GM19438 (cell line): Measurements from ENCODE around the gene RPRD1B.

Source experiments
- ATAC-seq: cut with Tn5 transposase; IDR thresholded peaks from one replicate; pipeline ENCODE4 v1.9.1; 2021; ENCODE audit warnings: low read depth; ENCODE audit not compliant: unreplicated experiment

RPRD1B gene

GRCh38 chr20:38033330-38034107 lies at the start of gene RPRD1B, which contains the start of gene TTI1:
Gene RPRD1B, plus strand, starts transcription at chr20:38033746. Its CDS starts 202 bp downstream, at chr20:38033948.
Gene TTI1, minus strand, starts transcription at chr20:38033456. Its CDS starts 19,640 bp downstream, at chr20:38013816.
- peak; percentile 78 for ATAC-seq

GRCh38 chr20:37984018-37984785 lies 49.3 kb upstream of the RPRD1B start:
- ATAC-seq, result no peak

- no peak for ATAC-seq
Observed at GRCh38 chr20:37986044-37986858, 47.3 kb upstream of the RPRD1B start.

GRCh38 chr20:37986873-37987601 lies 46.5 kb upstream of the RPRD1B start:
- no peak for ATAC-seq

GRCh38 chr20:37987602-37988290 lies 45.8 kb upstream of the RPRD1B start:
- no peak for ATAC-seq

GRCh38 chr20:37988306-37988954 lies 45.1 kb upstream of the RPRD1B start:
- no peak for ATAC-seq

GRCh38 chr20:37989601-37990295 lies 43.8 kb upstream of the RPRD1B start:
- ATAC-seq, result no peak

GRCh38 chr20:37990571-37991151 lies 42.9 kb upstream of the RPRD1B start:
- peak; percentile 86 for ATAC-seq

GRCh38 chr20:37991157-37991866 lies 42.2 kb upstream of the RPRD1B start:
- no peak for ATAC-seq

GRCh38 chr20:37991908-37992307 lies 41.6 kb upstream of the RPRD1B start:
- ATAC-seq, result no peak

- no peak for ATAC-seq
Observed at GRCh38 chr20:37992802-37993409, 40.6 kb upstream of the RPRD1B start.

- no peak for ATAC-seq
Observed at GRCh38 chr20:37994512-37994911, 39.0 kb upstream of the RPRD1B start.

GRCh38 chr20:37995856-37996605 lies 37.5 kb upstream of the RPRD1B start:
- no peak for ATAC-seq

GRCh38 chr20:37997516-37997915 lies 36.0 kb upstream of the RPRD1B start:
- ATAC-seq, result no peak

GRCh38 chr20:37999526-38000263 lies 33.9 kb upstream of the RPRD1B start:
- ATAC-seq, result no peak

GRCh38 chr20:38000293-38000692 lies 33.3 kb upstream of the RPRD1B start:
- no peak for ATAC-seq
